Thymus (tissue), 11 donors: ENCODE measurements around the gene RFX1. TPM values are rescaled to one million over a fixed set of nuclear protein-coding genes. Genes with fewer than 3 reads are reported as not detected.
"Not testable (repeated sequence)": the region's sequence is repeated elsewhere in the genome, so short reads cannot be mapped to it uniquely, and the experiment has no call there.

Experiments
- DNase-seq, 9 donors: peaks; one replicate each; pipeline ENCODE4 v3.0.0-alpha.2; 2013; ENCODE audit warnings: low spot score in 9 of 9, low read depth in 6 of 9, missing footprints in 1 of 9
- H3K27ac ChIP-seq, 2 donors: one replicate each; pipeline ENCODE4 v1.5.1; 2013; ENCODE audit warnings: control low read depth in 1 of 2, low read depth in 1 of 2, low read length in 1 of 2, mild to moderate bottlenecking in 1 of 2, moderate library complexity in 1 of 2
- H3K27me3 ChIP-seq, 2 donors: one replicate each; pipeline ENCODE4 v1.5.1; 2013; ENCODE audit warnings: low read length in 1 of 2; ENCODE audit not compliant: control insufficient read depth in 2 of 2, insufficient read depth in 1 of 2
- H3K36me3 ChIP-seq, 2 donors: one replicate each; pipeline ENCODE4 v1.5.1; 2013; ENCODE audit warnings: low read length in 1 of 2, mild to moderate bottlenecking in 1 of 2, moderate library complexity in 1 of 2; ENCODE audit not compliant: control insufficient read depth in 2 of 2, insufficient read depth in 2 of 2
- H3K4me1 ChIP-seq, 2 donors: one replicate each; pipeline ENCODE4 v1.5.1; 2013; ENCODE audit warnings: low read length in 2 of 2; ENCODE audit not compliant: control insufficient read depth in 2 of 2, insufficient read depth in 2 of 2
- H3K4me3 ChIP-seq, 2 donors: one replicate each; pipeline ENCODE4 v1.5.1; 2013; ENCODE audit warnings: low read length in 2 of 2, control low read depth in 1 of 2, mild to moderate bottlenecking in 1 of 2
- H3K9me3 ChIP-seq, 2 donors: one replicate each; pipeline ENCODE4 v1.5.1; 2013; ENCODE audit warnings: low read length in 1 of 2, mild to moderate bottlenecking in 1 of 2; ENCODE audit not compliant: control insufficient read depth in 2 of 2, insufficient read depth in 1 of 2
- WGBS: extraction: QIAGEN DNeasy Blood & Tissue Kit; methylation state at CpG from one replicate; pipeline ENCODE4 v1.1.7; 2013; 5-methylcytosine and 5-hydroxymethylcytosine counted together
- polyA plus RNA-seq: library from polyadenylated mRNA; stranded (reverse); fragments of 200-250 nt; gene quantifications from one replicate; pipeline ENCODE4 v1.2.3, GENCODE V29; 2013
- total RNA-seq: library from RNA; stranded (reverse); fragments of 120-200 nt; gene quantifications from one replicate; pipeline ENCODE4 v1.2.4, GENCODE V29; 2013
- donor health status: healthy.

The RFX1 gene
- total and polyA plus RNA-seq, 2 donors, result 1.2 to 5.7 TPM

GRCh38 chr19:13930402-13930801 lies 75.7 kb downstream of the RFX1 start:
- no peaks in the 10 kb centered on the region for H3K4me1 ChIP-seq
- H3K27ac ChIP-seq, result no peak overlapping the region
- H3K9me3 ChIP-seq, result no peaks in the 10 kb centered on the region
- WGBS, result 92% methylated on average over 17 of the region's 17 CpGs
- DNase-seq, result no peak
- no peak overlapping the region for H3K4me3 ChIP-seq
- peaks cover 11 to 47% of the 10 kb centered on the region in 2 donors for H3K36me3 ChIP-seq
- no peaks in the 10 kb centered on the region for H3K27me3 ChIP-seq

GRCh38 chr19:13929956-13930355 lies 76.2 kb downstream of the RFX1 start:
- no peak overlapping the region for H3K27ac ChIP-seq
- H3K36me3 ChIP-seq, result peaks cover 13 to 51% of the 10 kb centered on the region in 2 donors
- no peak for DNase-seq
- H3K4me1 ChIP-seq, result no peaks in the 10 kb centered on the region
- no peaks in the 10 kb centered on the region for H3K27me3 ChIP-seq
- 99% methylated on average over 17 of the region's 17 CpGs for WGBS
- H3K9me3 ChIP-seq, result no peaks in the 10 kb centered on the region
- H3K4me3 ChIP-seq, result no peak overlapping the region

GRCh38 chr19:13929340-13929739 lies 76.8 kb downstream of the RFX1 start:
- no peaks in the 10 kb centered on the region for H3K9me3 ChIP-seq
- H3K27me3 ChIP-seq, result no peaks in the 10 kb centered on the region
- H3K27ac ChIP-seq, result no peak overlapping the region
- no peak for DNase-seq
- no peak overlapping the region for H3K4me3 ChIP-seq
- no peaks in the 10 kb centered on the region for H3K4me1 ChIP-seq
- H3K36me3 ChIP-seq, result peaks cover 16 to 54% of the 10 kb centered on the region in 2 donors
- WGBS, result 97% methylated on average over 12 of the region's 12 CpGs

GRCh38 chr19:13926715-13927114 lies 79.4 kb downstream of the RFX1 start:
- no peak overlapping the region for H3K27ac ChIP-seq
- H3K9me3 ChIP-seq, result no peaks in the 10 kb centered on the region
- DNase-seq, result no peak
- peaks cover 31 to 71% of the 10 kb centered on the region in 2 donors for H3K36me3 ChIP-seq
- H3K27me3 ChIP-seq, result no peaks in the 10 kb centered on the region
- H3K4me3 ChIP-seq, result no peak overlapping the region
- 91% methylated on average over 8 of the region's 8 CpGs for WGBS
- H3K4me1 ChIP-seq, result no peaks in the 10 kb centered on the region

GRCh38 chr19:13926010-13926409 lies 80.1 kb downstream of the RFX1 start:
- no peaks in the 10 kb centered on the region for H3K4me1 ChIP-seq
- H3K27ac ChIP-seq, result no peak overlapping the region
- no peak overlapping the region for H3K4me3 ChIP-seq
- DNase-seq, result no peak
- no peaks in the 10 kb centered on the region for H3K27me3 ChIP-seq
- peaks cover 0 to 1% of the 10 kb centered on the region in 2 donors for H3K9me3 ChIP-seq
- H3K36me3 ChIP-seq, result peaks cover 38 to 71% of the 10 kb centered on the region in 2 donors
- 92% methylated on average over 4 of the region's 4 CpGs for WGBS

GRCh38 chr19:13923194-13923987 lies 82.7 kb downstream of the RFX1 start:
- DNase-seq, result no peak
- peaks cover 3 to 4% of the 10 kb centered on the region in 2 donors for H3K9me3 ChIP-seq
- H3K27ac ChIP-seq, result no peak overlapping the region
- no peaks in the 10 kb centered on the region for H3K27me3 ChIP-seq
- peaks cover 49 to 77% of the 10 kb centered on the region in 2 donors for H3K36me3 ChIP-seq
- H3K4me3 ChIP-seq, result no peak overlapping the region
- 97% methylated on average over 28 of the region's 28 CpGs for whole genome bisulfite sequencing
- no peaks in the 10 kb centered on the region for H3K4me1 ChIP-seq

GRCh38 chr19:13922118-13922517 lies 84.0 kb downstream of the RFX1 start:
- H3K9me3 ChIP-seq, H3K27ac ChIP-seq, DNase-seq, H3K4me1 ChIP-seq, H3K27me3 ChIP-seq, H3K4me3 ChIP-seq: not testable (repeated sequence)
- peaks cover 46 to 71% of the 10 kb centered on the region in 2 donors for H3K36me3 ChIP-seq
- WGBS, result 97% methylated on average over 6 of the region's 6 CpGs

GRCh38 chr19:13920940-13921747 lies 85.0 kb downstream of the RFX1 start:
- 96% methylated on average over 2 of the region's 2 CpGs for WGBS
- Histone ChIP-seq H3K36me3 (peaks cover 46 to 64% of the 10 kb centered on the region in 2 donors), H3K27me3 (no peaks in the 10 kb centered on the region), H3K4me3 (no peak overlapping the region), H3K4me1 (no peaks in the 10 kb centered on the region), H3K9me3 (peaks cover 3 to 4% of the 10 kb centered on the region in 2 donors), H3K27ac (no peak overlapping the region)
- DNase-seq, result peak in 2 of 9 donors; percentile 16 to 46

- H3K4me1 ChIP-seq, result no peaks in the 10 kb centered on the region
- no peak overlapping the region for H3K27ac ChIP-seq
- H3K4me3 ChIP-seq, result no peak overlapping the region
- no peaks in the 10 kb centered on the region for H3K27me3 ChIP-seq
- 96% methylated on average over 11 of the region's 11 CpGs for WGBS
- H3K9me3 ChIP-seq, result peaks cover 3 to 4% of the 10 kb centered on the region in 2 donors
- H3K36me3 ChIP-seq, result peaks cover 49 to 68% of the 10 kb centered on the region in 2 donors
- DNase-seq, result no peak
Observed at GRCh38 chr19:13920524-13920923, 85.6 kb downstream of the RFX1 start.
